Measurements from ENCODE around the gene CNTN4. TPM values are rescaled to one million over a fixed set of nuclear protein-coding genes. Genes with fewer than 3 reads are reported as not detected.

CNTN4 gene
- total and polyA plus RNA-seq, 2 donors (not counting 3 experiments of a cell fraction or from before 2014, with no cell fraction given), result not detected

- Histone ChIP-seq H3K4me2 (ENCODE audit: insufficient read depth, low read length) (no peak overlapping the region), H2AFZ (ENCODE audit: low read depth, low read length) (no peak overlapping the region), H3K36me3 (ENCODE audit: control insufficient read depth in 2 of 2, extremely low read depth in 1 of 2, insufficient read depth in 2 of 2, low read length in 2 of 2) (no peaks in the 10 kb centered on the region), H3K79me2 (ENCODE audit: control insufficient read depth, insufficient read depth, low read length) (no peaks in the 10 kb centered on the region), H3K9ac (replicated peaks; ENCODE audit: extremely low read depth, insufficient read depth, low read length) (no peak overlapping the region), H4K20me1 (replicated peaks; ENCODE audit: control insufficient read depth, extremely low read depth, insufficient read depth, low read length) (no peaks in the 10 kb centered on the region), H3K27me3 (ENCODE audit: control insufficient read depth in 2 of 2, insufficient read depth in 2 of 2, low read length in 2 of 2) (no peaks in the 10 kb centered on the region), H3K9me1 (replicated peaks; ENCODE audit: control insufficient read depth, extremely low read depth, insufficient read depth, low read length) (no peaks in the 10 kb centered on the region), H3K4me1 (ENCODE audit: control insufficient read depth, extremely low read depth, insufficient read depth, low read length) (no peaks in the 10 kb centered on the region), H3K9me3 (replicated peaks; ENCODE audit: control insufficient read depth, insufficient read depth, low read length) (no peaks in the 10 kb centered on the region), H3K4me3 (replicated peaks in 1 of 3; ENCODE audit: insufficient read depth in 1 of 3, low read depth in 1 of 3, low read length in 3 of 3) (no peak overlapping the region), H3K27ac (ENCODE audit: insufficient read depth, low read depth, low read length) (no peak overlapping the region)
- FAIRE-seq (no peak), DNase-seq (ENCODE audit: low read depth, low spot score) (no peak)
- dilution Hi-C loops (cut with MboI; ENCODE audit: extremely low pct_ligation_motif_present, low sequenced_read_pairs) (no loop called here), intact Hi-C loops (cut with micrococcal nuclease) (no loop called here)
- BruUV-seq (replicated peaks), result no TSS peak
- CTCF ChIA-PET, result no interaction called here
- TF ChIP-seq EZH2 (IDR thresholded peaks at IDR 0.05; ENCODE audit: borderline replicate concordance, low read depth, low read length, severe bottlenecking) (no peak), POLR2AphosphoS5 (IDR thresholded peaks at IDR 0.05; ENCODE audit: insufficient read depth, low read depth, low read length) (no peak), JUN (IDR thresholded peaks at IDR 0.05; ENCODE audit: borderline replicate concordance, insufficient read depth, insufficient read length, low read depth) (no peak), FOS (IDR thresholded peaks at IDR 0.05; ENCODE audit: borderline replicate concordance, insufficient read depth, low read length) (no peak), MYC (IDR thresholded peaks at IDR 0.05; ENCODE audit: low read depth, low read length) (no peak), POLR2A (IDR thresholded peaks at IDR 0.05; ENCODE audit: low read depth, low read length) (no peak), CTCF (IDR thresholded peaks at IDR 0.05; ENCODE audit: extremely low read depth in 1 of 2, insufficient read depth in 1 of 2, low read depth in 1 of 2, low read length in 2 of 2) (no peak), GATA2 (IDR thresholded peaks at IDR 0.05; ENCODE audit: insufficient read depth, insufficient read length, low read depth, low read length) (no peak)
- TF ChIP-seq, protein P1, sequence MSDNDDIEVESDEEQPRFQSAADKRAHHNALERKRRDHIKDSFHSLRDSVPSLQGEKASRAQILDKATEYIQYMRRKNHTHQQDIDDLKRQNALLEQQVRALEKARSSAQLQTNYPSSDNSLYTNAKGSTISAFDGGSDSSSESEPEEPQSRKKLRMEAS (IDR thresholded peaks at IDR 0.05; ENCODE audit: insufficient read depth, insufficient read length), result no peak
- POLR2A ChIA-PET, result no interaction called here
Measured at GRCh38 chr3:2880218-2880756, 781.6 kb downstream of the CNTN4 start.

Data from endothelial cell of umbilical vein (primary cell).